Esophagus muscularis mucosa (tissue), 4 donors: ENCODE data around the gene CCDC9. TPM values are rescaled to one million over a fixed set of nuclear protein-coding genes. Genes with fewer than 3 reads are reported as not detected.
A peak's percentile ranks its signal among the peaks of the same experiment; 100 is the strongest.
"Not testable (repeated sequence)": the region's sequence is repeated elsewhere in the genome, so short reads cannot be mapped to it uniquely, and the experiment has no call there.

Experiments
- DNase-seq: peaks from one replicate; pipeline ENCODE4 v3.0.0-alpha.2; 2017; ENCODE audit errors: extremely low spot score
- H3K27ac ChIP-seq, 4 donors: fragments of 200-600 bp; sonication (generic); replicated peaks in 1 of 4; 1 replicate in 3 of 4; 2 replicates in 1 of 4; pipeline ENCODE4 v1.5.1; 2016 to 2019; ENCODE audit warnings: mild to moderate bottlenecking in 1 of 4
- H3K27me3 ChIP-seq, 4 donors: fragments of 200-600 bp; sonication (generic); one replicate each; pipeline versions ENCODE4 v1.5.1 to v1.6.0; 2016 to 2019
- H3K36me3 ChIP-seq, 4 donors: fragments of 200-600 bp; sonication (generic); one replicate each; pipeline ENCODE4 v1.5.1; 2016 to 2019
- H3K4me1 ChIP-seq, 4 donors: fragments of 200-600 bp; sonication (generic); one replicate each; pipeline ENCODE4 v1.5.1; 2016 to 2019
- H3K4me3 ChIP-seq, 4 donors: fragments of 200-600 bp; sonication (generic); 1 replicate in 2 of 4; 2 replicates in 2 of 4; pipeline ENCODE4 v1.5.1; 2016 to 2019; ENCODE audit warnings: mild to moderate bottlenecking in 4 of 4, moderate library complexity in 1 of 4
- H3K9me3 ChIP-seq, 4 donors: fragments of 200-600 bp; sonication (generic); 1 replicate in 3 of 4; 2 replicates in 1 of 4; pipeline ENCODE4 v1.5.1; 2016 to 2019
- CTCF ChIP-seq, 3 experiments: fragments of 200-600 bp in 2 of 3; fragments of 450-650 bp in 1 of 3; sonication (generic) in 2 of 3; IDR thresholded peaks; one replicate each; pipeline ENCODE4 v1.5.1; 2017 to 2019; ENCODE audit warnings: antibody characterized with exemption in 3 of 3, mild to moderate bottlenecking in 2 of 3, moderate library complexity in 1 of 3
- EP300 ChIP-seq: sonication (generic); formaldehyde crosslinking; IDR thresholded peaks from one replicate; pipeline ENCODE4 v1.6.1; 2017; ENCODE audit warnings: antibody characterized with exemption
- POLR2A ChIP-seq: fragments of 450-650 bp; IDR thresholded peaks from one replicate; pipeline ENCODE4 v1.6.1; 2017; ENCODE audit warnings: antibody characterized with exemption, moderate library complexity, mild to moderate bottlenecking, low read depth
- POLR2AphosphoS5 ChIP-seq, 2 donors: sonication (generic); formaldehyde crosslinking; IDR thresholded peaks; one replicate each; pipeline ENCODE4 v1.6.1; 2017; ENCODE audit warnings: antibody characterized with exemption in 2 of 2
- WGBS: methylation state at CpG from one replicate; pipeline ENCODE4 v1.1.5; 2018; 5-methylcytosine and 5-hydroxymethylcytosine counted together
- intact Hi-C: fragments of 100-400 bp; cut with DNase I; formaldehyde crosslinking; loops from one replicate; pipeline ENCODE4 v1.15.1; 2023
- total RNA-seq, 4 donors: library from RNA; depleted of rRNA; stranded (reverse); fragments of >200 nt; gene quantifications; one replicate each; pipeline versions ENCODE4 v1.1.0 to v1.2.1, GENCODE V29; 2016

CCDC9 gene
- total RNA-seq, 4 donors from 2014 or later, result 22.4 to 30.6 (median 25.5) TPM

GRCh38 chr19:47275791-47276461 lies 19.6 kb downstream of the CCDC9 start:
- 60% methylated on average over 12 of the region's 13 CpGs for WGBS
- H3K4me1 ChIP-seq, result peaks cover 34 to 54% (median 48%) of the 10 kb centered on the region in 4 donors

DNA sequence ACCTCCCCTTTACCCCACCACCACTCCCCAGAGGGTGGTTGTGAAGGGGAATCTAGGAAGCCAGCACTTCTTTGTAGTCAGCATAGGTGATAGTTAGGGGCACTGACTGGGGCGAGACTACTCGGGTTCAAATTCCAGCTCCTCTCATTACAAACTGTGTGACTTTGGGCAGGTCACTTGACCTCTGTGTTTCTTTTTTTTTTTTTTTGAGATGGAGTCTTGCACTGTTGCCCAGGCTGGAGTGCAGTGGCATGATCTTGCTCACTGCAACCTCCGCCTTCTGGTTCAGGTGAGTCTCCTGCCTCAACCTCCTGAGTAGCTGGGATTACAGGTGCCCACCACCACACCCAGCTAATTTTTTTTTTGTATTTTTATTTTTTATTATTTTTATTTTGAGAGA lies 20.2 kb downstream of the CCDC9 start:
- intact Hi-C loops, H3K9me3 ChIP-seq, DNase-seq, H3K36me3 ChIP-seq, H3K27me3 ChIP-seq: not testable (repeated sequence)
- WGBS, result 77% methylated on average over 3 of the region's 3 CpGs
- Histone ChIP-seq H3K4me1 (peaks cover 34 to 54% (median 48%) of the 10 kb centered on the region in 4 donors), H3K27ac (peak overlapping the region; percentile 88 to 99 (median 98)), H3K4me3 (peak overlapping the region in 1 of 4 donors; percentile 88)

More at GRCh38 chr19:47275791-47276461, 19.6 kb downstream of the CCDC9 start:
- Histone ChIP-seq H3K27me3 (no peaks in the 10 kb centered on the region), H3K9me3 (no peaks in the 10 kb centered on the region), H3K27ac (peak overlapping the region; percentile 88 to 99 (median 98)), H3K4me3 (peak overlapping the region; percentile 69 to 88 (median 80)), H3K36me3 (peaks cover 2 to 12% (median 12%) of the 10 kb centered on the region in 4 donors)
- peak; percentile 94 for DNase-seq
- intact Hi-C loops, result no loop called here
- peak in 1 of 2 donors; percentile 56 for TF ChIP-seq POLR2AphosphoS5 (IDR thresholded peaks at IDR 0.05)
- TF ChIP-seq EP300, result no peak
- TF ChIP-seq CTCF (IDR thresholded peaks at IDR 0.05), result no peak

DNA sequence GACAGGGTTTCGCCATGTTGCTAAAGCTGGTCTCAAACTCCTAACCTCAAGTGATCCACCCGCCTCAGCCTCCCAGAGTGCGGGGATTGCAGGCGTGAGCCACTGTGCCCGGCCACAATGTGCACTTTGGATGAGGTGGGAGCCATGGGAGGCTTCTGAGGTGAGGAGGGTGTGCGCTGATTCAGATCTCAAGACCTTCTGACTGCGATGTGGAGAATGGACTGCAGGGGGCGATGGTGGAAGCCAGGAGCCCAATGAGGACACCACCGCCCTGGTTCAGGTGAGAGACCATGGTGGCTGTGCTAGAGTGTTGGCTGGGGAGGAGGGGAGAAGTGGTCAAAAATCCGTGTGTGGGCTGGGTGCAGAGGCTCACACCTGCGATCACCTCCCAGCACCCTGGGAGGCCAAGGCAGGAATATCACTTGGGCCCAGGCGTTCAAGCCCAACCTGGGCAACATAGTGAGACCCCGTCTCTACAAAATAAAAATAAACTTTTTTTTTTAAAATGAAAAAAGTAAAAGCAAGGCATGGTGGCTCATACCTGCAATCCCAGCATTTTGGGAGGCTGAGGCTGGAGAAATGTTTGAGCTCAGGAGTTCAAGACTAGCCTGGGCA lies 24.0 kb downstream of the CCDC9 start:
- H3K27me3 ChIP-seq, result no peaks in the 10 kb centered on the region
- 84% methylated on average over 13 of the region's 13 CpGs for WGBS
- intact Hi-C loops, result no loop called here
- H3K27ac ChIP-seq, result no peak overlapping the region
- no peaks in the 10 kb centered on the region for H3K36me3 ChIP-seq
- DNase-seq, result no peak
- TF ChIP-seq POLR2A (no peak), CTCF (IDR thresholded peaks at IDR 0.05) (peak in 1 of 3 experiments; percentile 46)
- peaks cover 21 to 39% (median 26%) of the 10 kb centered on the region in 4 donors for H3K4me1 ChIP-seq
- H3K9me3 ChIP-seq, result no peaks in the 10 kb centered on the region
- no peak overlapping the region for H3K4me3 ChIP-seq

GRCh38 chr19:47283405-47284059 lies 27.2 kb downstream of the CCDC9 start:
- Histone ChIP-seq H3K36me3 (no peaks in the 10 kb centered on the region), H3K27ac (no peak overlapping the region), H3K4me1 (peaks cover 0 to 8% (median 0%) of the 10 kb centered on the region in 4 donors), H3K27me3 (no peaks in the 10 kb centered on the region), H3K4me3 (no peak overlapping the region), H3K9me3 (no peaks in the 10 kb centered on the region)
- WGBS, result 68% methylated on average over 10 of the region's 10 CpGs
- no peak for DNase-seq
- TF ChIP-seq POLR2A (no peak), POLR2AphosphoS5 (IDR thresholded peaks at IDR 0.05) (no peak), EP300 (no peak), CTCF (IDR thresholded peaks at IDR 0.05) (no peak)
- intact Hi-C loops, result no loop called here

- Histone ChIP-seq H3K27ac (no peak overlapping the region), H3K4me1 (peaks cover 0 to 13% (median 4%) of the 10 kb centered on the region in 4 donors), H3K9me3 (no peaks in the 10 kb centered on the region), H3K36me3 (no peaks in the 10 kb centered on the region), H3K27me3 (no peaks in the 10 kb centered on the region), H3K4me3 (no peak overlapping the region)
- WGBS, result 26% methylated on average over 9 of the region's 9 CpGs
- intact Hi-C loops, result no loop called here
- TF ChIP-seq POLR2A (no peak), POLR2AphosphoS5 (IDR thresholded peaks at IDR 0.05) (no peak), EP300 (no peak), CTCF (IDR thresholded peaks at IDR 0.05) (peak; percentile 85 to 87 (median 86))
- no peak for DNase-seq
Observed at GRCh38 chr19:47284324-47284899, 28.1 kb downstream of the CCDC9 start.
